Lung (tissue), 12 donors: ENCODE data around the gene CLPTM1L. TPM values are rescaled to one million over a fixed set of nuclear protein-coding genes. Genes with fewer than 3 reads are reported as not detected.

Source experiments
- ATAC-seq: fragments of 200-7000 bp; cut with Tn5 transposase; one replicate; pipeline ENCODE4 v1.9.1; 2020; ENCODE audit warnings: moderate number of reproducible peaks; ENCODE audit not compliant: insufficient read depth, low FRiP score
- DNase-seq, 3 donors: peaks; one replicate each; pipeline ENCODE4 v3.0.0-alpha.2; 2013 to 2017
- H3K27ac ChIP-seq, 2 donors: one replicate each; pipeline ENCODE4 v1.5.1; 2013; ENCODE audit warnings: mild to moderate bottlenecking in 2 of 2, moderate library complexity in 2 of 2, control low read depth in 1 of 2, inconsistent platforms in 1 of 2, low read depth in 1 of 2, low read length in 1 of 2
- H3K27me3 ChIP-seq, 3 donors: one replicate each; pipeline ENCODE4 v1.5.1; 2013; ENCODE audit warnings: low read length in 2 of 3; ENCODE audit not compliant: control insufficient read depth in 3 of 3, insufficient read depth in 3 of 3
- H3K36me3 ChIP-seq, 4 donors: one replicate each; pipeline ENCODE4 v1.5.1; 2013; ENCODE audit warnings: low read length in 4 of 4, mild to moderate bottlenecking in 1 of 4, moderate library complexity in 1 of 4; ENCODE audit not compliant: control insufficient read depth in 4 of 4, insufficient read depth in 4 of 4
- H3K4me1 ChIP-seq, 5 donors: one replicate each; pipeline ENCODE4 v1.5.1; 2013; ENCODE audit warnings: low read length in 5 of 5, mild to moderate bottlenecking in 2 of 5, moderate library complexity in 1 of 5; ENCODE audit not compliant: control insufficient read depth in 5 of 5, insufficient read depth in 5 of 5
- H3K4me3 ChIP-seq: one replicate; pipeline ENCODE4 v1.5.1; 2013; ENCODE audit warnings: mild to moderate bottlenecking, control low read depth, moderate library complexity
- H3K9ac ChIP-seq, 2 donors: one replicate each; pipeline ENCODE4 v1.5.1; 2013; ENCODE audit warnings: low read length in 2 of 2, control low read depth in 1 of 2; ENCODE audit not compliant: insufficient read depth in 1 of 2
- H3K9me3 ChIP-seq, 4 donors: one replicate each; pipeline ENCODE4 v1.5.1; 2013; ENCODE audit warnings: low read length in 3 of 4, mild to moderate bottlenecking in 1 of 4, moderate library complexity in 1 of 4; ENCODE audit not compliant: control insufficient read depth in 4 of 4, insufficient read depth in 3 of 4
- CTCF ChIP-seq: IDR thresholded peaks from 2 replicates; pipeline ENCODE4 v1.5.1; 2012; ENCODE audit warnings: mild to moderate bottlenecking; ENCODE audit errors: control extremely low read depth, extremely low read depth
- WGBS, 2 donors: extraction: QIAGEN DNeasy Blood & Tissue Kit; methylation state at CpG; one replicate each; pipeline ENCODE4 v1.1.7; 2013; 5-methylcytosine and 5-hydroxymethylcytosine counted together
- polyA plus RNA-seq, 2 donors: library from polyadenylated mRNA; stranded (reverse); fragments of 200-250 nt; gene quantifications; one replicate each; pipeline ENCODE4 v1.2.1, GENCODE V29; 2013
- total RNA-seq, 2 donors: library from RNA; depleted of rRNA in 1 of 2; stranded (reverse); fragments of >200 nt in 1 of 2; gene quantifications; one replicate each; pipeline ENCODE4 v1.2.1, GENCODE V29; 2014 to 2021
- donor health status: control.
- donor health status: control.
- donor health status: Bipolar disorder and iron deficiency.
- donor health status: healthy.
- donor health status: DM: yes; HTN: yes; CAD: no.

Gene CLPTM1L
- total and polyA plus RNA-seq, 4 donors, result 79.0 to 153 (median 144) TPM

DNA sequence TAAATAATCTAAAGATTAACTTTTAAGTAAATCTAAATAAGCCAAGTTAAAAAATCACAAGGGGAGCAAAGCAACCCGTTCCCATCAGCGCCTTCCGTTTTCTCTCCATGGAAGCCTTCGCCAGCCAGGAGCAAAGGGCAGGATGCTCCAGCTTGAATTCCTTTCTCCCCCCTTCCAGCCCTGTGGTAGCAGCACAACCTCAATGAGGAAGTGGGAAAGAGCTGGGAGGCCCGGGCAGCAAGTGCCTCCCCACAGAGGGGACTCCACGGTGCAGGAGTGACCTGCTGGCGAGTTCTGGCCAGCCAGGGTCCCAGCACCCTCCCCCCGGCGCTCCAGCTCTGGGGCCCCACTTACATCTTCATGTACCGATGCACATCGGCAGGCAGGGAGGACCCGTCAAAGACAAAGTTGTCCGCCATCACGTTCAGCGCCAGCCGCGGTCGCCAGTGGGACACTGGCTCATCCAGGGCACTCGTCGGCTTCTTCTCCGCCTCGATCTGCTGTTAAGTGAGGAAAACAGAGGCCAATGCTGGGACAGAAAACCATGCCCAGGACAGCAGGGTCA lies 6.3 kb downstream of the CLPTM1L start:
- Histone ChIP-seq H3K27ac (no peak overlapping the region), H3K9me3 (no peaks in the 10 kb centered on the region), H3K9ac (no peak overlapping the region), H3K4me3 (no peak overlapping the region), H3K36me3 (peaks cover 29 to 73% (median 37%) of the 10 kb centered on the region in 4 donors), H3K4me1 (peaks cover 0 to 3% (median 0%) of the 10 kb centered on the region in 5 donors), H3K27me3 (no peaks in the 10 kb centered on the region)
- 91 to 94% methylated on average over 22 of the region's 22 CpGs for WGBS, 2 donors
- DNase-seq (no peak), ATAC-seq (no peak)
- TF ChIP-seq CTCF, result no peak

DNA sequence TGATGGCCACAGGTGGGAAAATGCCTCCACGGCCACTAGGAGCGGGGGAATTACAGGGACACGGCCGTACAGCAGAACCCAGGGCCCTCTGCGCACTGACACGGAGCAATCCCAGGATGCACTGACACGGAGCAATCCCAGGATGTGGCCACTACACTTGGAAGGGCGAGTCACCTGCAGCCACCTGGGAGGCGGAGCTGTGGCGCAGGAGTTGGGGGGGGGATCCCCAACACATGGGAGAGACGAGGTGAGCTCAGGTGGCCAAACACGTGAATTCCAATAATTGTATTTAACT lies 6.8 kb downstream of the CLPTM1L start:
- ATAC-seq (no peak), DNase-seq (no peak)
- peaks cover 30 to 77% (median 41%) of the 10 kb centered on the region in 4 donors for H3K36me3 ChIP-seq
- 90 to 94% methylated on average over 12 of the region's 12 CpGs for WGBS, 2 donors
- H3K27ac ChIP-seq, result no peak overlapping the region
- H3K4me3 ChIP-seq, result no peak overlapping the region
- H3K9me3 ChIP-seq, result no peaks in the 10 kb centered on the region
- H3K4me1 ChIP-seq, result no peaks in the 10 kb centered on the region
- no peak for TF ChIP-seq CTCF
- no peak overlapping the region for H3K9ac ChIP-seq
- H3K27me3 ChIP-seq, result no peaks in the 10 kb centered on the region

- H3K4me3 ChIP-seq, result no peak overlapping the region
- ATAC-seq, result no peak
- H3K27ac ChIP-seq, result no peak overlapping the region
- DNase-seq, result no peak
- no peaks in the 10 kb centered on the region for H3K27me3 ChIP-seq
- TF ChIP-seq CTCF, result no peak
- WGBS, 2 donors, result 94% methylated on average over 22 of the region's 22 CpGs
- no peak overlapping the region for H3K9ac ChIP-seq
- H3K4me1 ChIP-seq, result no peaks in the 10 kb centered on the region
- peaks cover 30 to 77% (median 42%) of the 10 kb centered on the region in 4 donors for H3K36me3 ChIP-seq
- H3K9me3 ChIP-seq, result no peaks in the 10 kb centered on the region
These were observed 7.3 kb downstream of the CLPTM1L start for GRCh38 chr5:1337489-1338195.
